ENCODE data around the gene POLR3H.

The POLR3H gene

DNA sequence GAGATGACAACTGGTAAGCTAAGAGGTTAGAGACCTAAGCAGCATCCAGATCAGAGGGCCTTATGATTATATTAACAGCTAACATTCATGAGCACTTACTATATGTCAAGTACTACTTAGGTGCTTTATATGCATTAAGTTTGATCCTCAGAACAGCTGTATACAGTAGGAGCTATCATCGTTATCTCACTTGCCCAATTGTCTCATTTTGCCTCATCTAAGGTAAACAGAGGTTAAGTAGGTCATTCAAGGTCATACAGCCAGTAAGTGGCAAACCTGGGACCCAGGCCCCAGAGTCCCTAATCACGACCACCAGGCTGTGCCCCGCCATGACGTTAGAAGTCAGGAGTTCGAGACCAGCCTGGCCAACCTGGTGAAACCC is 4.6 kb upstream of the POLR3H start:
- H3K9ac ChIP-seq (ENCODE audit: low read depth, low read length, poor library complexity, severe bottlenecking), result no peak overlapping the region
- H3K79me2 ChIP-seq (ENCODE audit: insufficient read depth, low read length), result peaks cover 4% of the 10 kb centered on the region; the same call in 1 of the 2 replicates
- TF ChIP-seq, protein P1, sequence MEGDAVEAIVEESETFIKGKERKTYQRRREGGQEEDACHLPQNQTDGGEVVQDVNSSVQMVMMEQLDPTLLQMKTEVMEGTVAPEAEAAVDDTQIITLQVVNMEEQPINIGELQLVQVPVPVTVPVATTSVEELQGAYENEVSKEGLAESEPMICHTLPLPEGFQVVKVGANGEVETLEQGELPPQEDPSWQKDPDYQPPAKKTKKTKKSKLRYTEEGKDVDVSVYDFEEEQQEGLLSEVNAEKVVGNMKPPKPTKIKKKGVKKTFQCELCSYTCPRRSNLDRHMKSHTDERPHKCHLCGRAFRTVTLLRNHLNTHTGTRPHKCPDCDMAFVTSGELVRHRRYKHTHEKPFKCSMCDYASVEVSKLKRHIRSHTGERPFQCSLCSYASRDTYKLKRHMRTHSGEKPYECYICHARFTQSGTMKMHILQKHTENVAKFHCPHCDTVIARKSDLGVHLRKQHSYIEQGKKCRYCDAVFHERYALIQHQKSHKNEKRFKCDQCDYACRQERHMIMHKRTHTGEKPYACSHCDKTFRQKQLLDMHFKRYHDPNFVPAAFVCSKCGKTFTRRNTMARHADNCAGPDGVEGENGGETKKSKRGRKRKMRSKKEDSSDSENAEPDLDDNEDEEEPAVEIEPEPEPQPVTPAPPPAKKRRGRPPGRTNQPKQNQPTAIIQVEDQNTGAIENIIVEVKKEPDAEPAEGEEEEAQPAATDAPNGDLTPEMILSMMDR (conservative IDR thresholded peaks at IDR 0.05; ENCODE audit: low read length), result no peak
- TF ChIP-seq EZH2phosphoT487 (IDR thresholded peaks at IDR 0.05; ENCODE audit: borderline replicate concordance), result no peak

DNA sequence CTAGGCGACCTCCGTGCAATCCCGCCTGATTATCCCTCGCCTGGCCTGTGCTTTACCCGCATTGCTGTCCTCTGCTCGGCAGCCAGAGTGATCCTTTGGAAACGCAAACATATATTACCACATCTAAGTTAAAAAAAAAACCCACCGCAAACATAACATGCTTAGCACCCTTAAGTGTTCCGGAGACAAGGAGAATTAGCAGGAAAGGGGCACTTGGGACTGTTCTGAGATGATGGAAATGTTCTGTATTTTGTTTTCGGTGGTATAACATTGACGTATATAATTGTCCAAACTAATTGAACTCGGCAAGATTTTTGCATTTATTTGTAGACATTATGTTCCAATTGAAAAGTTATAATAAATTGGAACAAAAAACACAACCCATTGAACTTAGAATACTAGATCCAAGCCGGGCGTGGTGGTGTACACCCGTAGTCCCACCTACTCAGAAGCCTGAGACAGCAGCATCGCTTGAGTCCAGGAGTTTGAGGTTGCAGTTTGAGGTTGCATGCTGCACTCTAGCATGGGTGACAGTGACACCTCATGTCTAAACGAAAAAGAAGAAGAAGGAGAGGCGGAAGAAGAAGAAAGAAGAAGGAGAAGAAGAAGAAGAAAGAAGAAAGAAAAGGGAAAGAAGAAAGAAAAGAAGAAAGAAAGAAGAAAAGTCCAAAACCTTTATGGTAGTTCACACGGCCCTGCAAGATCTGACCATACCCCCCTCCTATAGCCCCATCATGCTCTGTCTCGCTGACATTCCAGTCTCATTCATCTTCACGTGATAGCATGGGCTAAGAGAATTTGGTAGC is 604 bp upstream of the POLR3H start:
- peak overlapping the region; percentile 90 for H3K4me2 ChIP-seq (ENCODE audit: low read depth, low read length, poor library complexity, severe bottlenecking)
- peaks cover 38% of the 10 kb centered on the region for H3K79me2 ChIP-seq (ENCODE audit: insufficient read depth, low read length)
- H3K9me2 ChIP-seq (replicated peaks; ENCODE audit: low read depth, low read length), result no peaks in the 10 kb centered on the region
- no peaks in the 10 kb centered on the region for H3F3A ChIP-seq (ENCODE audit: low read depth)
- H3K9ac ChIP-seq (ENCODE audit: low read depth, low read length, poor library complexity, severe bottlenecking), result peak overlapping the region; percentile 48
- peak overlapping the region; percentile 63; the same call in 1 of the 2 replicates for H2AFZ ChIP-seq (ENCODE audit: low read length)
- no peak for TF ChIP-seq EZH2phosphoT487 (IDR thresholded peaks at IDR 0.05; ENCODE audit: borderline replicate concordance)
- TF ChIP-seq, protein P1 (conservative IDR thresholded peaks at IDR 0.05; ENCODE audit: low read length), result no peak
- peaks cover 13% of the 10 kb centered on the region for H4K20me1 ChIP-seq (ENCODE audit: insufficient read depth, low read length, poor library complexity, severe bottlenecking)
- H3K9me3 ChIP-seq (ENCODE audit: insufficient read depth, low read depth, low read length), result no peaks in the 10 kb centered on the region
- no peaks in the 10 kb centered on the region for H3K36me3 ChIP-seq (ENCODE audit: insufficient read depth, low read length)
- H3K4me3 ChIP-seq (ENCODE audit: low read length, poor library complexity, severe bottlenecking), result peak overlapping the region; percentile 93
- no peaks in the 10 kb centered on the region for H3K27me3 ChIP-seq (ENCODE audit: insufficient read depth, low read length, poor library complexity, severe bottlenecking)
- peaks cover 25% of the 10 kb centered on the region for H3K4me1 ChIP-seq (ENCODE audit: insufficient read depth, low read length, poor library complexity, severe bottlenecking)

More for the DNA sequence above, 4.6 kb upstream of the POLR3H start:
- no peaks in the 10 kb centered on the region for H3F3A ChIP-seq (ENCODE audit: low read depth)
- H4K20me1 ChIP-seq (ENCODE audit: insufficient read depth, low read length, poor library complexity, severe bottlenecking), result no peaks in the 10 kb centered on the region
- peaks cover 5% of the 10 kb centered on the region for H3K4me1 ChIP-seq (ENCODE audit: insufficient read depth, low read length, poor library complexity, severe bottlenecking)
- no peaks in the 10 kb centered on the region for H3K9me3 ChIP-seq (ENCODE audit: insufficient read depth, low read depth, low read length)
- no peak overlapping the region for H2AFZ ChIP-seq (ENCODE audit: low read length)
- no peak overlapping the region for H3K4me2 ChIP-seq (ENCODE audit: low read depth, low read length, poor library complexity, severe bottlenecking)
- H3K4me3 ChIP-seq (ENCODE audit: low read length, poor library complexity, severe bottlenecking), result no peak overlapping the region
- H3K36me3 ChIP-seq (ENCODE audit: insufficient read depth, low read length), result no peaks in the 10 kb centered on the region
- H3K9me2 ChIP-seq (replicated peaks; ENCODE audit: low read depth, low read length), result no peaks in the 10 kb centered on the region
- no peaks in the 10 kb centered on the region for H3K27me3 ChIP-seq (ENCODE audit: insufficient read depth, low read length, poor library complexity, severe bottlenecking)

DNA sequence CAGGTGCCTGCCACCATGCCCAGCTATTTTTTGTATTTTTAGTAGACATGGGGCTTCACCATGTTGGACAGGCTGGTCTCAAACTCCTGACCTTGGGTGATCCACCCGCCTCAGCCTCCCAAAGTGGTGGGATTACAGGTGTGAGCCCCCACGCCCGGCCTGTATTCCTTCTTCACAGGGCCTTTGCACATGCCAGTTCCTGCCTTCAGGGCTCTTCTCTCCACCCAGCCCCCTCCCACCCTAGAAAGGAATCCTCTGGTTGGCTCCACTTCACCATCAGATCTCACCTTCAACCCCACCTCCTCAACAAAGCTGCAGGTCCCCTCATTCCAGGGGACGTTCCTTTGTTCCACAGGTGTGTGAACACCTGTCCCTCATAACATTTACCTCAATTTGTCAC is 2.0 kb downstream of the POLR3H start:
- H3K4me2 ChIP-seq (ENCODE audit: low read depth, low read length, poor library complexity, severe bottlenecking), result peak overlapping the region; percentile 90
- no peaks in the 10 kb centered on the region for H3F3A ChIP-seq (ENCODE audit: low read depth)
- no peaks in the 10 kb centered on the region for H3K36me3 ChIP-seq (ENCODE audit: insufficient read depth, low read length)
- no peak overlapping the region for H3K9ac ChIP-seq (ENCODE audit: low read depth, low read length, poor library complexity, severe bottlenecking)
- H3K27me3 ChIP-seq (ENCODE audit: insufficient read depth, low read length, poor library complexity, severe bottlenecking), result no peaks in the 10 kb centered on the region
- peaks cover 13% of the 10 kb centered on the region for H4K20me1 ChIP-seq (ENCODE audit: insufficient read depth, low read length, poor library complexity, severe bottlenecking)
- H3K4me3 ChIP-seq (ENCODE audit: low read length, poor library complexity, severe bottlenecking), result peak overlapping the region; percentile 45
- TF ChIP-seq, protein P1 (conservative IDR thresholded peaks at IDR 0.05; ENCODE audit: low read length), result no peak
- no peak for TF ChIP-seq EZH2phosphoT487 (IDR thresholded peaks at IDR 0.05; ENCODE audit: borderline replicate concordance)
- H2AFZ ChIP-seq (ENCODE audit: low read length), result no peak overlapping the region
- H3K79me2 ChIP-seq (ENCODE audit: insufficient read depth, low read length), result peaks cover 38% of the 10 kb centered on the region
- peaks cover 25% of the 10 kb centered on the region for H3K4me1 ChIP-seq (ENCODE audit: insufficient read depth, low read length, poor library complexity, severe bottlenecking)
- no peaks in the 10 kb centered on the region for H3K9me3 ChIP-seq (ENCODE audit: insufficient read depth, low read depth, low read length)
- no peaks in the 10 kb centered on the region for H3K9me2 ChIP-seq (replicated peaks; ENCODE audit: low read depth, low read length)
